ENCODE measurements around the gene MRTFB.
"Not testable (repeated sequence)": the region's sequence is repeated elsewhere in the genome, so short reads cannot be mapped to it uniquely, and the experiment has no call there.

MRTFB gene

DNA sequence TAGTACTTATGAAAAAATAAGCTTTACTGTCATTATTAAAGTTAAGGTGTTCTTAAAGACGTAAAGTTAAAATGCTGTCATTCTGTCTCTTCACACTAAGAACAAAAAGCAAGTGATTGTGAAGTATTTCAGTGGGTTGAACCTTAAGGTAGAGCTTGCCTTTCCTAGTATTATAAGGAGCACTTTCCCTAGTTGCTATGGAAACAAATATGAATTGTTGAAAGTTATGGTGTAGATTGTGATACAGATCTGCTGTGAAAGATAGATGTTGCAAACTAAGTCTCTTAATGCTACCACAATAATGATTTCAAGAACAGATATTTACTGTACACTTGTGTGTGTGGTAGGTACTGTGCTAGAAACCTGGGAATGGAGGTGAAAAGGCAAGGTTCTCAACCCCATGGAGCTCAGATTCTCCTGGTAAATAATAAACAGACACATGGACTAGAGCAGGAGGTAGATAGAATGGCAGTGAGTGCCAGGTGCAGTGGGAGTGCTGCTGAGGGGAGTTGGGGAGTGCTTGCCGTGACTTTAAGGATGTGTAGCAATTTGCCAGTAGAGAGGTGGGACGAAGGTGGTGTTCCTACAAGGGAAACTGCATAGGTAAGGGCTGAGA, 34.7 kb downstream of the MRTFB start:
- DNase-seq (ENCODE audit: low read depth), result no peak

DNA sequence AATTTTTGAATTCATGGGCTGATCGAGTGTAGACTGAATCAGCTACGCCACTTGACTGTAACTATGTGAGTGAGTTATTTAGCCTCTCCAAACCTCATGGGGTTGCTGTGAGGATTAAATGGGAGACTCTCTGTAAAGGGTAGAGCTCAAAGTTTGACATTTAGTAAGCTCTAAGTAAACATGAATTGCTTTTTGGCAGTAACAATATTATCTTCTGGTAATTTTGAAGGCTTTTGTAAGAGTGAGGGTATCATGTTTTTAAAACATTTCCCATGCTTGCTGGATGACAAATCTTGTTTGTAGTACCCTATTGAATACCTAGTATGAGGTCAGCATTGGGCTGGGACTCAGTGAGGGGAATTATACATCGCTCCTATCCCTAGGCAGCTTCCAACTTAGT, 35.3 kb downstream of the MRTFB start:
- no peak for DNase-seq (ENCODE audit: low read depth)

GRCh38 chr16:14106961-14107360, 35.8 kb downstream of the MRTFB start:
- DNase-seq (ENCODE audit: low read depth), result no peak

DNA sequence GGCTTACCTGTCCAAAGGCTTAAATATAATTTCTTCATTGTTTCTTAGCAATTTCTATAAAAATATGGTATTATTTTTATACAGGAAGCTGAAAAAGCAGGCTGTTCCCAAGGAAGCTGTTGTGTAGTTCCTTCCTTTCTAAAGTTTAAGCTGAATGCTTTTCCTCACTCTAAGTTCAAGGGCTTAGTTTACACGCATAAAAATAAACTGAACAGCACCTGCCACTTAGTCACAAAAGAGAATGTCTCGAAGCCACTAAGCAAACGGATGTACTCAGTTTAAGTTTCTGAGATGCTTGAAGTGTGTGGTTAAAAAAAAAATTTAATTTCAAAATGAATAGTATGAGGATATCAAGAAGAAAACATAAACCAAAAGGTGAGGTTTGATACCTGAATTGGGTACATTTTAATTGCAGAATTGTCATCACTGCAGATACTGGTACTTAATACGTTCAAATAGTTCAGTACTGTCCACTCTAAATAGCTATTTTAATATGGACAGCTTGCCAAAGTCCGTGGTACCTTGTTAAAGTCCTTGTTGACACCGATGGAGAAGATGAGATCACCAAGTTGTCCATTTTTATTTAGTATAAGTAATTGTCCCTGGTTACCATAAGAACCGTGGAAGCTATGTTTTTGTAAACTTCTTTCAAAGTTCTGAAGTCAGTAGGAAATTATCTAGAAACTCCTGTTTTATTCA, 38.1 kb downstream of the MRTFB start:
- DNase-seq (ENCODE audit: low read depth), result no peak

- no peak for DNase-seq (ENCODE audit: low read depth)
Measured at GRCh38 chr16:14109782-14110727, 38.9 kb downstream of the MRTFB start.

DNA sequence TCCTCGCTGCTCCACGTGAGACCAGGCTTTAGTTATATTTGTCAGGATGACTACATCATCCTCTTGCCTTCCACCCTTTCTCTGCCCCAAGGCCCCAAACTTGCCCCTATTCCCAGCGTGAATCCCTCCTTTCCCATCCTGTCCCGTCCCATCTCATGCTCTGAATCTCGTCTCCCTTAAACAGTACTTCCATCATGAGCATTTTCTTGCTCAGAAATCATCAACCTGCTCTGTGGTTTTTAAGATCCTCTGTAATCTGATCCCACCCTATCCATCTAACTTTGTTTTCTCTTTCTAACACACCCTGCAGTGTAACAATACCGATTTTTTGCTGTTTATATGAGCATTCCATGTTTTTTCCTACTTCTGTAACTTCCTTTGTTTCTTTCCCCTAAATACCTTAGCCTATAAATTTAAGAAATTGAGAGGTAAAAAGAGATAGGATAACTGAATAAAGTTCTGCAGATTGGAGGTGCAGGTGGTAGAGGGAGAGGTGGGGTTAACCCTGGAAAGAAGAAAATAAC, 39.7 kb downstream of the MRTFB start:
- DNase-seq (ENCODE audit: low read depth), result no peak

GRCh38 chr16:14111713-14112538, 40.8 kb downstream of the MRTFB start:
- DNase-seq (ENCODE audit: low read depth), result no peak

GRCh38 chr16:14112539-14112856, 41.4 kb downstream of the MRTFB start:
- DNase-seq (ENCODE audit: low read depth), result no peak

DNA sequence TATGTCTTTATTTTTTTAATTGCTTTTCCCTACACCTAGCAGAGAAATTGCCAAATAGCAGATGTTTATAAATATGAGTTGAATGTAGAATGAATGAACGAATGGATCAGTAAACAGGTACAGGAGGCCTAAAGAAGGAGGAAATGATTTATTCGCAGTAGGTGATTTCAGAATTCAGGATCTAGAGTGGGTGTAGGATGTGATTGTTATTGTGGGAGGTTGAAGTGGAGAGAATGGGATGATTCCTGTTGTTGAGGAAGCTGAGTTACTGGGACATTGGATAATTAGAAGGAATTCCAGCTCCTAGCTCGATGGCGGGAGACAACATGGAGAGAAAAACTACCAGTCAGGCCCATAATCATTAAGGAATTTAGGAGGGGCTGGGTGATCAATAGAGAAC, 42.2 kb downstream of the MRTFB start:
- DNase-seq (ENCODE audit: low read depth), result no peak

GRCh38 chr16:14117051-14117450, 45.9 kb downstream of the MRTFB start:
- DNase-seq (ENCODE audit: low read depth), result no peak

- no peak for DNase-seq (ENCODE audit: low read depth)
Measured at GRCh38 chr16:14119799-14120198, 48.7 kb downstream of the MRTFB start.

DNA sequence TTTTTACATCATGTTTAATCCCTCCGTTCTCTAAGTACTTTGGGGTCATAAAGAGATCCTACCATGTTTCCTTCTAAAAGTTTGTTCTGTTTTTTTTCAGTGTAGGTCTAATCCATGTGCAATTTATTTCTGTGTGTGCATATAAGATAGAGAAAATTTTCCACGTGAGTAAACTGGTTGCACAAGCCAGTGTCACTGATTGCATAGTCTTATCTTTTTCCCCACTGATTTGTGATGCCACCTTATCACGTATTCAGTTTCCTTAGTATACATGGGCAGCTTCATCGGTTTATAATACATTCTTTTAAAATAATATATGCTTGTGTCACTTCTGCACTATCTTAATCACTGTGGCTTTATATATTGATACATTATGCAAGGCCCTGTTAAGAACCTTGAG, 49.2 kb downstream of the MRTFB start:
- no peak for DNase-seq (ENCODE audit: low read depth)

GRCh38 chr16:14121142-14121541, 50.0 kb downstream of the MRTFB start:
- no peak for DNase-seq (ENCODE audit: low read depth)

- no peak for DNase-seq (ENCODE audit: low read depth)
Measured at GRCh38 chr16:14121872-14122271, 50.8 kb downstream of the MRTFB start.

DNA sequence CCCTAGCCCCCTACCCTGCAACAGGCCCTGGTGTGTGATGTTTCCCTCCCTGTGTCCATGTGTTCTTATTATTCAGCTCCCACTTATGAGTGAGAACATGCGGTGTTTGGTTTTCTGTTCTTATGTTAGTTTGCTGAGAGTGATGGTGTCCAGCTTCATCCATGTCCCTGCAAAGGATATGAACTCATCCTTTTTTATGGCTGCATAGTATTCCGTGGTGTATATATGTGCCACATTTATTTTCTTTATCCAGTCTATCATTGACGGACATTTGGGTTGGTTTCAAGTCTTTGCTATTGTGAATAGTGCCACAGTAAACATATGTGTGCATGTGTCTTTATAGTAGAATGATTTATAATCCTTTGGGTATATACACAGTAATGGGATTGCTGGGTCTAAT, 51.3 kb downstream of the MRTFB start:
- not testable (repeated sequence) for DNase-seq (ENCODE audit: low read depth)

DNA sequence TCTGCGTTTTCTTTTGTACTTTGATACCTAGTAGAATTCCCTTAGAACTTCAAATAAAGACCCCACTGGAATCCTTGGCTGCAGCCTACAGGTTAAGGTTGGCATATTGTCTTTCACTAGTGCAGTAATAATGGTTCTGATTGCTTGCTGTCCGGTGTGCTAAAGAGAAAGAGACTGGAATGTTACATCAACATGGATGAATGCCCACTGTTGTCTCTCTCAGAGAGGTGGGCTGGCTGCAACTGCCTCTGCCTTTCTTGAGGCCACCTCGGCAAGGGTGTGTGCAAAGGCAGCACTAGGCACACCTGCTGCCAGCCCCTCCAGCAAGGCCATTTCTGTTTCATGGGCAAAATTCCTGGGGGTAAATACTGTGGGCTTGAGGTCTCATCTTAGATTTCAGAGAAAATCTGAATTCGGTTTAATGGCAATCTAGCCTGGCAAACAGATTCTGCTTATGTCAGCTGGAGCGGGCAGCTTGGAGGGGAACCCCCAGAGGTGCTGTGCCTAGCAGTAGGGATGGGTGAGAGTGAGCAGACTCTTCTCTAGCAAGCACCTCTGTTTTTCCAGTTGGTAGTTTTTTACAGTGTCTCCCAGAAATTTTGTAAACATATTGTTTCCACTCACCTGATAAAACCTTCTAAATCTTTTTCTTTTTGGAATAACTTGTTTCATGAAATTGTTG, 54.0 kb downstream of the MRTFB start:
- no peak for DNase-seq (ENCODE audit: low read depth)

DNA sequence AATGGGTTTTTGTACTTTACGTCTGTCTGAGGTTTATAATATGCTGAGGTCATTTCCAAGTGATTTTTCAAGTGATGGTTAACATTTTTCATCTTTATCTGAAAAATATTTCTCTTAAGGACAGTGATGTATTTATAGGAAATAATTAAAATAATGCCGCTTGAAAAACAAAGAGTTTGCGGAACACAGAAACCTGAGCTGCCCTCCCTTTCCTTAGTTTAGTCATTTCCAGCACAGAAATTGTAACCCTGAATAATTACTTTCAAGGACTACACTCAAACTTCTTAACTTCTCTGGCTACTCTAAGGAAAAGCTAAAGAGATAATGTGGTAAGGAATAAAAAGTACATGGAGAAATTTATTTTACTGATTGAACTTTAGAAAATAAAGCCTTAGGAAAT, 54.6 kb downstream of the MRTFB start:
- no peak for DNase-seq (ENCODE audit: low read depth)

DNA sequence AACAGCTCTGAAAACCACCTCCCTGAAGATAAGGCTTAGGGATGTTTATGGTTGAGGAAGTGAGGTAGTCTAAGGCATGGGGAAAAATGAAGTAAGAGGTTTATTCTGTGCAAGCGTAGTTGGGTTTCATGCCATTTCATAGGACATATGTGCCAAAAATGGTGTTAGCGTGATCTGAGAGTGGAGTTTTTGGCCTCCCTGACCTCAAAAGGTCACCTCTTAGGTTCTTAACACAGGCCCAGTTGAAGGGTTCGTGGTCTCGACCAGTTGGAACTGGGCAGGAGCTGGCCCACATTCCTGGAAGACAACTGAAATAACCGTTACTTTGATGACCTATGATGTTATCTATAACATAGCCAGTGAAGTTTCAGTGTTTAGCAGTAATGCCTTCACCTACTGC, 57.0 kb downstream of the MRTFB start:
- no peak for DNase-seq (ENCODE audit: low read depth)

- DNase-seq (ENCODE audit: low read depth), result no peak
Measured at GRCh38 chr16:14129502-14129901, 58.4 kb downstream of the MRTFB start.

DNA sequence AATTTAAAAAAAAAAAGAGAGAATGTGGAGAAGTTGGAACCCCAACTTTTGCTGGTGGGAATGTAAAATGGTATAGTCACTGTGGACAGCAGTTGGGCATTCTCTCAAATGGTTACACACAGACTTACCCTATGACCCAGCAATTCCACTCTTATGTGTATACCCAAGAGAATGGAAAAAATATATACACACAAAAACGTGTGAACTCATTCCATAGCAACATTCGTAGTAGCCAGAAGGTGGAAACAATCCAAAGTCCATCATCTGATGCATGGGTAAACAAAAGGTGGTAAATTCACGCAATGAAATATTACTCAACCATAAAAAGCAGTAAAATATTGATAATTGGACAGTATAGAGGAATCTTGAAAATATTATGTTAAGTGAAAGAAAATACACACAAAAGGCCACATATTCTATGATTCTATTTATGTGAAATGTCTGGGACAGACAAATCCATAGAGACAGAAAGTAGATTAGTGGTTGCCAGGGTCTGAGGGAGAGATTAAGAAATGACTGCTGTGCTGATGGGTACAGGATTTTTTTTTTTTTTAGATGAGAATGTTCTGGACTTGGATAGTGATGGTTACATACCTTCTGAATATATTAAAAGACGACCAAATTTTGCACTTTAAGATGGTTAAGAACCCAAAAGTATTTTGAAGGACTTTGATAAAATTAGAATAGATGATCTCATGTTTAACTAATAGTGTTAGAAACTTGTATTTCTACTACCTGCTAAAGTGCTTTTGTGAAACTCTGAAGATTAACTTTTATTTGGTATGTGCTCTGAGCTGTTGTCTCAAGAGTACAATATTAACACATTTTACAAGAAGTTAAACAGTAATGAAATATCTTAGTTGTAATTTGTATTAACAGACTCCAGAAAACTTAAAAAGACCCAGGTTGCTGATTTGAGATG, 60.9 kb downstream of the MRTFB start:
- no peak for DNase-seq (ENCODE audit: low read depth)
